Trophoblast cell (in vitro differentiated cells and primary cell): Measurements from ENCODE around the gene ATP6V0B.

Experiments
- DNase-seq, 2 donors: peaks; one replicate each; pipeline ENCODE4 v3.0.0-alpha.2; 2016
- H2AFZ ChIP-seq: 2 replicates; pipeline ENCODE4 v1.6.1; 2013; ENCODE audit warnings: low read length, moderate library complexity, mild to moderate bottlenecking; ENCODE audit not compliant: insufficient read depth, poor library complexity
- H2AK5ac ChIP-seq: 2 replicates; pipeline ENCODE4 v1.6.1; 2013; ENCODE audit warnings: mild to moderate bottlenecking, low read length
- H2BK120ac ChIP-seq: 2 replicates; pipeline ENCODE4 v1.6.1; 2013; ENCODE audit warnings: low read length, mild to moderate bottlenecking, moderate library complexity; ENCODE audit not compliant: insufficient read depth, poor library complexity
- H2BK12ac ChIP-seq: 2 replicates; pipeline ENCODE4 v1.6.1; 2013; ENCODE audit warnings: mild to moderate bottlenecking, low read length, moderate library complexity
- H2BK5ac ChIP-seq: 2 replicates; pipeline ENCODE4 v1.6.1; 2013; ENCODE audit warnings: low read length, low read depth, moderate library complexity, mild to moderate bottlenecking; ENCODE audit not compliant: poor library complexity
- H3K14ac ChIP-seq: 2 replicates; pipeline ENCODE4 v1.6.1; 2013; ENCODE audit warnings: mild to moderate bottlenecking, low read length
- H3K18ac ChIP-seq: 2 replicates; pipeline ENCODE4 v1.6.1; 2013; ENCODE audit warnings: mild to moderate bottlenecking, low read length
- H3K23ac ChIP-seq: 2 replicates; pipeline ENCODE4 v1.6.1; 2013; ENCODE audit warnings: low read length
- H3K27ac ChIP-seq: 2 replicates; pipeline ENCODE4 v1.5.1; 2013; ENCODE audit warnings: low read depth, mild to moderate bottlenecking, inconsistent platforms, low read length, moderate library complexity
- H3K27me3 ChIP-seq: 2 replicates; pipeline ENCODE4 v1.6.1; 2013; ENCODE audit warnings: inconsistent platforms, mild to moderate bottlenecking, low read length, moderate library complexity; ENCODE audit not compliant: insufficient read depth
- H3K36me3 ChIP-seq, 2 experiments: 1 replicate in 1 of 2; 2 replicates in 1 of 2; pipeline ENCODE4 v1.6.1; 2013; ENCODE audit warnings: low read length in 2 of 2, mild to moderate bottlenecking in 2 of 2, moderate library complexity in 1 of 2; ENCODE audit not compliant: insufficient read depth in 2 of 2, control insufficient read depth in 1 of 2
- H3K4ac ChIP-seq: 2 replicates; pipeline ENCODE4 v1.6.1; 2013; ENCODE audit warnings: low read depth, mild to moderate bottlenecking, low read length, moderate library complexity
- H3K4me1 ChIP-seq, 2 experiments: 1 replicate in 1 of 2; 2 replicates in 1 of 2; pipeline ENCODE4 v1.6.1; 2013; ENCODE audit warnings: low read length in 2 of 2, mild to moderate bottlenecking in 2 of 2, moderate library complexity in 1 of 2; ENCODE audit not compliant: insufficient read depth in 2 of 2, control insufficient read depth in 1 of 2
- H3K4me2 ChIP-seq: 2 replicates; pipeline ENCODE4 v1.6.1; 2013; ENCODE audit warnings: inconsistent platforms, mild to moderate bottlenecking, low read length, moderate library complexity
- H3K4me3 ChIP-seq: 2 replicates; pipeline ENCODE4 v1.5.1; 2013; ENCODE audit warnings: mild to moderate bottlenecking, low read depth, low read length, inconsistent platforms
- H3K79me1 ChIP-seq: one replicate; pipeline ENCODE4 v1.6.1; 2013; ENCODE audit warnings: low read length
- H3K79me2 ChIP-seq: 2 replicates; pipeline ENCODE4 v1.6.1; 2013; ENCODE audit warnings: low read length, mild to moderate bottlenecking; ENCODE audit not compliant: control insufficient read depth, insufficient read depth, poor library complexity
- H3K9ac ChIP-seq: 2 replicates; pipeline ENCODE4 v1.6.1; 2013; ENCODE audit warnings: mild to moderate bottlenecking, low read length
- H3K9me3 ChIP-seq: 2 replicates; pipeline ENCODE4 v1.6.1; 2013; ENCODE audit warnings: low read depth, mild to moderate bottlenecking, control low read depth, inconsistent platforms, low read length; ENCODE audit not compliant: insufficient read depth
- H4K12ac ChIP-seq: 2 replicates; pipeline ENCODE4 v1.6.1; 2013; ENCODE audit warnings: low read depth, mild to moderate bottlenecking, low read length, moderate library complexity
- H4K8ac ChIP-seq: 2 replicates; pipeline ENCODE4 v1.6.1; 2013; ENCODE audit warnings: low read depth, mild to moderate bottlenecking, low read length, moderate library complexity
- H4K91ac ChIP-seq: one replicate; pipeline ENCODE4 v1.6.1; 2013; ENCODE audit warnings: low read depth, mild to moderate bottlenecking, low read length, moderate library complexity
- WGBS: extraction: QIAGEN DNeasy Blood & Tissue Kit; methylation state at CpG from one replicate; pipeline ENCODE4 v1.1.7; 2013; ENCODE audit warnings: missing lambda C conversion rate; ENCODE audit not compliant: insufficient read length, insufficient coverage; ENCODE audit errors: extremely low coverage; 5-methylcytosine and 5-hydroxymethylcytosine counted together

ATP6V0B gene

DNA sequence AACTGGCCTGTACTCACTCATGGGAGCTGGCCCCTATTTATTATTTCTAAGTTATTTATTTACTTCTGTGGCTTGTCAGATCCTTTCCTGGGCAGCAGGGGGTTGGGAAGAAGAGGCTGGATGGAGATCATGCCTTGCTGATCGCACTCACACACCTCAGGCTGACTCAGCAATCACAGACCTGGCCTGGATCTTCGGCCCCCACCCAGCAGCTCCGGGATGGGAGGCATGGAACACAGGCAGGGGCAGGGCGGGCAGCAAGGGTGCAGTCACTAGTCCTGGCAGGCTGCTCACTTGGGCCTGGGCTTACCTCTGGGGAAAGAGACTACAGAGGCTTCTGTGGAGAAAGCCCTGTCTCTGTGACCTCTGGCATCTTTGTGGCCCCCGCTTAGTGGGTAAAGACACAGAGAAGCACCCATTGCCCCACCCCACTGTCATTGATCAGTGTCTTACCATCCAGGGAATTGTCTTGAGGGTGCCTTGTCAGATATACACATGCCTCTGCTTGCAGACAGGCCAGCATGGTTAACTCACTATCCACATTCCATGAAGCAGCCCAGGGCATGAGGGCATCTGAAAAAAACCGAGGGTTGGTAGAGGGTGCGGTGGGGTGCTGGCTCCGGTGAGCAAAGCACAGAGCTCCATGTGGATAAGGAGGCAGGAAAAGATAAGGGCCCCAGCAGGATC lies 37.4 kb upstream of the ATP6V0B start:
- no peak overlapping the region for H3K14ac ChIP-seq
- H3K9ac ChIP-seq, result no peak overlapping the region
- no peak overlapping the region for H3K18ac ChIP-seq
- peaks cover 17 to 18% of the 10 kb centered on the region in 2 experiments for H3K4me1 ChIP-seq
- no CpG with 5 or more reads among the region's 8 CpGs for WGBS
- no peak overlapping the region for H3K27ac ChIP-seq
- no peak overlapping the region for H2AFZ ChIP-seq
- H3K4ac ChIP-seq, result no peak overlapping the region
- no peaks in the 10 kb centered on the region for H3K79me1 ChIP-seq
- no peak overlapping the region for H2BK12ac ChIP-seq
- H3K23ac ChIP-seq, result no peak overlapping the region
- H2BK120ac ChIP-seq, result no peak overlapping the region
- H3K4me3 ChIP-seq, result no peak overlapping the region
- no peak overlapping the region for H2BK5ac ChIP-seq
- H3K9me3 ChIP-seq, result no peaks in the 10 kb centered on the region
- no peaks in the 10 kb centered on the region for H3K27me3 ChIP-seq
- no peaks in the 10 kb centered on the region for H3K36me3 ChIP-seq
- H2AK5ac ChIP-seq, result no peak overlapping the region
- no peak overlapping the region for H4K91ac ChIP-seq
- no peaks in the 10 kb centered on the region for H3K79me2 ChIP-seq
- DNase-seq, result peak; percentile 45 to 48
- H4K12ac ChIP-seq, result no peak overlapping the region
- H3K4me2 ChIP-seq, result no peak overlapping the region
- H4K8ac ChIP-seq, result no peak overlapping the region

GRCh38 chr1:43938383-43938782 lies 36.4 kb upstream of the ATP6V0B start:
- H3K36me3 ChIP-seq, result no peaks in the 10 kb centered on the region
- H3K27ac ChIP-seq, result no peak overlapping the region
- H4K12ac ChIP-seq, result no peak overlapping the region
- DNase-seq, result no peak
- H2BK120ac ChIP-seq, result no peak overlapping the region
- H2BK5ac ChIP-seq, result no peak overlapping the region
- no peaks in the 10 kb centered on the region for H3K9me3 ChIP-seq
- H3K4ac ChIP-seq, result no peak overlapping the region
- H3K18ac ChIP-seq, result no peak overlapping the region
- no peak overlapping the region for H2AK5ac ChIP-seq
- H3K23ac ChIP-seq, result no peak overlapping the region
- no peak overlapping the region for H3K14ac ChIP-seq
- H3K4me3 ChIP-seq, result no peak overlapping the region
- no peaks in the 10 kb centered on the region for H3K27me3 ChIP-seq
- H4K8ac ChIP-seq, result no peak overlapping the region
- no peak overlapping the region for H3K4me2 ChIP-seq
- H2BK12ac ChIP-seq, result no peak overlapping the region
- no peak overlapping the region for H4K91ac ChIP-seq
- no CpG with 5 or more reads among the region's 10 CpGs for WGBS
- H3K79me1 ChIP-seq, result no peaks in the 10 kb centered on the region
- H2AFZ ChIP-seq, result no peak overlapping the region
- no peak overlapping the region for H3K9ac ChIP-seq
- H3K4me1 ChIP-seq, result peaks cover 11 to 13% of the 10 kb centered on the region in 2 experiments
- H3K79me2 ChIP-seq, result no peaks in the 10 kb centered on the region

DNA sequence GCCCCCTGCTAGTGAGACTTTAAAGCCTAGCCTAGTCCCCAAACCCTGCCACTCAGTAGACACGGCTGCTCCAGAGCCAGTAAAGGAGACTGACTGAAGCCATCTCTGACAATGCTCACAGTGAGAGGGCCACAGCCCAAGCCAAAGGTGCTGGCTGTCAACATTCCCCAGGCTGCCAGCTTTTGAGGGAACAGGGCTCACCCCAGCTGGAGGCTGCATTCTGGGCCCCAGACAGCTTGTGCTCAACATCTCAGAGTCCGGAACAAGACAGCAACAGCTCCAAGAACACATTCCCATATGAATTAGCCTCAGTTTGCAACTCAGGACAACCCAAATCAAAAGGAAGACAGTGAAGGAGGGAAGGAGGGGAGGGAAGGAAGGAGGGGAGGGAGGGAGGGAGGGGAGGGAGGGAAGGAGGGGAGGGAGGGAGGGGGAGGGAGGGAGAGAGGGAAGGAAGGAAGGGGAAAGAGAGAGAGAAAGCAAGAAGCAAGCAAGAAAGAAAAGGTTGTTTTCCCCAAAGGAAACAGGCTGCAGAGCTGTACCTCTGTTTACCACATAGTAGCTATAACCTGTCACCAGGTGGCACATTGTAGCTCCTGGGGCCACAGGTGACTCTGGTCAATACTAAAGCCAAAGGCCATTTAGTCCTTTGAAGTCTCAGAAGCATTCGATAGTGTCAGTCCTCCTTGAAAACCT lies 35.7 kb upstream of the ATP6V0B start:
- Histone ChIP-seq H3K4me1 (peaks cover 5 to 8% of the 10 kb centered on the region in 2 experiments), H3K79me2 (no peaks in the 10 kb centered on the region), H4K8ac (no peak overlapping the region), H2AK5ac (no peak overlapping the region), H2BK12ac (no peak overlapping the region), H3K79me1 (no peaks in the 10 kb centered on the region), H3K4me3 (no peak overlapping the region), H2AFZ (no peak overlapping the region), H3K14ac (no peak overlapping the region), H4K91ac (no peak overlapping the region), H3K27ac (no peak overlapping the region), H2BK5ac (no peak overlapping the region), H3K4me2 (no peak overlapping the region), H3K23ac (no peak overlapping the region), H3K9ac (no peak overlapping the region), H3K9me3 (no peaks in the 10 kb centered on the region), H3K36me3 (no peaks in the 10 kb centered on the region), H2BK120ac (no peak overlapping the region), H3K18ac (no peak overlapping the region), H4K12ac (no peak overlapping the region), H3K4ac (no peak overlapping the region), H3K27me3 (no peaks in the 10 kb centered on the region)
- DNase-seq, result no peak
- no CpG with 5 or more reads among the region's 3 CpGs for WGBS

GRCh38 chr1:43942411-43942810 lies 32.3 kb upstream of the ATP6V0B start:
- H3K18ac ChIP-seq, result no peak overlapping the region
- peaks cover 10% of the 10 kb centered on the region for H3K79me2 ChIP-seq
- H2AK5ac ChIP-seq, result no peak overlapping the region
- H3K79me1 ChIP-seq, result peaks cover 9% of the 10 kb centered on the region
- H3K9me3 ChIP-seq, result no peaks in the 10 kb centered on the region
- H4K8ac ChIP-seq, result no peak overlapping the region
- no peak overlapping the region for H2BK120ac ChIP-seq
- H3K23ac ChIP-seq, result no peak overlapping the region
- H2BK12ac ChIP-seq, result no peak overlapping the region
- H4K12ac ChIP-seq, result no peak overlapping the region
- no peak overlapping the region for H2AFZ ChIP-seq
- no peak overlapping the region for H3K4ac ChIP-seq
- no peak overlapping the region for H3K27ac ChIP-seq
- no peak overlapping the region for H3K4me2 ChIP-seq
- no CpG with 5 or more reads among the region's 3 CpGs for WGBS
- no peak overlapping the region for H3K4me3 ChIP-seq
- no peak for DNase-seq
- no peak overlapping the region for H3K14ac ChIP-seq
- peaks cover 3 to 4% of the 10 kb centered on the region in 2 experiments for H3K4me1 ChIP-seq
- H3K27me3 ChIP-seq, result no peaks in the 10 kb centered on the region
- no peak overlapping the region for H4K91ac ChIP-seq
- no peak overlapping the region for H2BK5ac ChIP-seq
- H3K9ac ChIP-seq, result no peak overlapping the region
- H3K36me3 ChIP-seq, result no peaks in the 10 kb centered on the region
